Uterus (tissue), 2 donors: ENCODE results near the gene ALG12.

Source experiments
- CTCF ChIP-seq, 4 experiments: fragments of 200-600 bp in 2 of 4; fragments of 450-650 bp in 2 of 4; sonication (generic) in 2 of 4; IDR thresholded peaks; one replicate each; pipeline ENCODE4 v1.5.1; 2016 to 2019; ENCODE audit warnings: antibody characterized with exemption in 4 of 4, mild to moderate bottlenecking in 2 of 4, moderate library complexity in 1 of 4
- POLR2A ChIP-seq, 2 donors: fragments of 450-650 bp; IDR thresholded peaks; one replicate each; pipeline ENCODE4 v1.6.1; 2016; ENCODE audit warnings: antibody characterized with exemption in 2 of 2, mild to moderate bottlenecking in 1 of 2, moderate library complexity in 1 of 2

- no peak for TF ChIP-seq POLR2A (IDR thresholded peaks at IDR 0.05)
- TF ChIP-seq CTCF (IDR thresholded peaks at IDR 0.05), result no peak
Observed at GRCh38 chr22:49907807-49908206, 10.4 kb downstream of the ALG12 start.
